Stimulated activated effector memory CD8-positive, alpha-beta T cell treated with anti-CD3 and anti-CD28 coated beads, Interleukin-12 subunit alpha, Interleukin-12 subunit beta, amount 100 ng/mL, for 72 hours (primary cell): ENCODE results near the gene COL26A1.

Experiments used
- ATAC-seq: fragments of 150-1000 bp; cut with Tn5 transposase; 2 replicates; pipeline ENCODE4 v1.10.0; 2021
- DNase-seq, 2 donors: peaks; one replicate each; pipeline ENCODE4 v3.0.0; 2021 to 2022; ENCODE audit warnings: low spot score in 2 of 2
- H3K27ac Mint-ChIP-seq: one replicate; pipeline ENCODE4 v1.8.0; 2022; ENCODE audit warnings: mild to moderate bottlenecking, mixed read lengths
- H3K36me3 Mint-ChIP-seq: one replicate; pipeline ENCODE4 v1.8.0; 2022; ENCODE audit warnings: mild to moderate bottlenecking, mixed read lengths
- H3K4me1 Mint-ChIP-seq: one replicate; pipeline ENCODE4 v1.8.0; 2022; ENCODE audit warnings: mixed read lengths
- H3K4me3 Mint-ChIP-seq: one replicate; pipeline ENCODE4 v1.8.0; 2022; ENCODE audit warnings: mild to moderate bottlenecking, mixed read lengths
- H3K9me3 Mint-ChIP-seq: one replicate; pipeline ENCODE4 v1.8.0; 2022; ENCODE audit warnings: mixed read lengths

The COL26A1 gene

GRCh38 chr7:101363196-101363733 is 590 bp downstream of the COL26A1 start:
- Mint-ChIP-seq H3K36me3 (no peaks in the 10 kb centered on the region), H3K9me3 (no peaks in the 10 kb centered on the region), H3K4me3 (peak overlapping the region; percentile 28), H3K4me1 (no peaks in the 10 kb centered on the region), H3K27ac (no peak overlapping the region)
- ATAC-seq, result no peak
- DNase-seq, result no peak

GRCh38 chr7:101363734-101364374 is 1.2 kb downstream of the COL26A1 start:
- no peaks in the 10 kb centered on the region for H3K9me3 Mint-ChIP-seq
- H3K4me3 Mint-ChIP-seq, result peak overlapping the region; percentile 28
- H3K27ac Mint-ChIP-seq, result no peak overlapping the region
- DNase-seq, result peak; percentile 60 to 81
- no peaks in the 10 kb centered on the region for H3K4me1 Mint-ChIP-seq
- ATAC-seq, result peak; percentile 90
- H3K36me3 Mint-ChIP-seq, result no peaks in the 10 kb centered on the region

- no peaks in the 10 kb centered on the region for H3K36me3 Mint-ChIP-seq
- no peaks in the 10 kb centered on the region for H3K9me3 Mint-ChIP-seq
- no peak for ATAC-seq
- peaks cover 6% of the 10 kb centered on the region for H3K4me1 Mint-ChIP-seq
- no peak overlapping the region for H3K4me3 Mint-ChIP-seq
- no peak overlapping the region for H3K27ac Mint-ChIP-seq
- DNase-seq, result no peak
Observed at GRCh38 chr7:101365956-101366355, 3.3 kb downstream of the COL26A1 start.

- DNase-seq, result no peak
- Mint-ChIP-seq H3K9me3 (no peaks in the 10 kb centered on the region), H3K36me3 (no peaks in the 10 kb centered on the region), H3K4me1 (peaks cover 8% of the 10 kb centered on the region), H3K4me3 (no peak overlapping the region), H3K27ac (no peak overlapping the region)
- ATAC-seq, result no peak
Observed at GRCh38 chr7:101367676-101368075, 5.0 kb downstream of the COL26A1 start.

GRCh38 chr7:101368422-101369165 is 5.9 kb downstream of the COL26A1 start:
- no peak for ATAC-seq
- Mint-ChIP-seq H3K9me3 (no peaks in the 10 kb centered on the region), H3K4me1 (peaks cover 8% of the 10 kb centered on the region), H3K4me3 (no peak overlapping the region), H3K36me3 (no peaks in the 10 kb centered on the region), H3K27ac (no peak overlapping the region)
- DNase-seq, result no peak

- H3K4me1 Mint-ChIP-seq, result peaks cover 8% of the 10 kb centered on the region
- no peaks in the 10 kb centered on the region for H3K36me3 Mint-ChIP-seq
- no peak for DNase-seq
- H3K27ac Mint-ChIP-seq, result no peak overlapping the region
- ATAC-seq, result no peak
- no peak overlapping the region for H3K4me3 Mint-ChIP-seq
- no peaks in the 10 kb centered on the region for H3K9me3 Mint-ChIP-seq
Observed at GRCh38 chr7:101370836-101371235, 8.2 kb downstream of the COL26A1 start.

- no peak overlapping the region for H3K27ac Mint-ChIP-seq
- no peaks in the 10 kb centered on the region for H3K36me3 Mint-ChIP-seq
- H3K9me3 Mint-ChIP-seq, result no peaks in the 10 kb centered on the region
- DNase-seq (no peak), ATAC-seq (no peak)
- H3K4me1 Mint-ChIP-seq, result peaks cover 8% of the 10 kb centered on the region
- no peak overlapping the region for H3K4me3 Mint-ChIP-seq
Observed at GRCh38 chr7:101373812-101374614, 11.3 kb downstream of the COL26A1 start.

GRCh38 chr7:101374990-101375389 is 12.3 kb downstream of the COL26A1 start:
- Mint-ChIP-seq H3K27ac (no peak overlapping the region), H3K4me1 (peaks cover 8% of the 10 kb centered on the region), H3K4me3 (no peak overlapping the region), H3K36me3 (no peaks in the 10 kb centered on the region), H3K9me3 (no peaks in the 10 kb centered on the region)
- ATAC-seq (no peak), DNase-seq (no peak)

GRCh38 chr7:101376601-101377000 is 13.9 kb downstream of the COL26A1 start:
- no peak overlapping the region for H3K4me3 Mint-ChIP-seq
- H3K9me3 Mint-ChIP-seq, result peaks cover 3% of the 10 kb centered on the region
- no peaks in the 10 kb centered on the region for H3K4me1 Mint-ChIP-seq
- no peak overlapping the region for H3K27ac Mint-ChIP-seq
- DNase-seq (no peak), ATAC-seq (no peak)
- no peaks in the 10 kb centered on the region for H3K36me3 Mint-ChIP-seq

GRCh38 chr7:101377189-101377736 is 14.6 kb downstream of the COL26A1 start:
- no peak for DNase-seq
- H3K9me3 Mint-ChIP-seq, result peaks cover 3% of the 10 kb centered on the region
- H3K36me3 Mint-ChIP-seq, result no peaks in the 10 kb centered on the region
- no peak for ATAC-seq
- H3K4me3 Mint-ChIP-seq, result no peak overlapping the region
- H3K4me1 Mint-ChIP-seq, result no peaks in the 10 kb centered on the region
- no peak overlapping the region for H3K27ac Mint-ChIP-seq

- H3K27ac Mint-ChIP-seq, result no peak overlapping the region
- peaks cover 3% of the 10 kb centered on the region for H3K9me3 Mint-ChIP-seq
- no peaks in the 10 kb centered on the region for H3K36me3 Mint-ChIP-seq
- ATAC-seq (no peak), DNase-seq (no peak)
- H3K4me1 Mint-ChIP-seq, result no peaks in the 10 kb centered on the region
- no peak overlapping the region for H3K4me3 Mint-ChIP-seq
Observed at GRCh38 chr7:101378751-101379174, 16.1 kb downstream of the COL26A1 start.

GRCh38 chr7:101379302-101379701 is 16.6 kb downstream of the COL26A1 start:
- H3K4me1 Mint-ChIP-seq, result no peaks in the 10 kb centered on the region
- ATAC-seq (no peak), DNase-seq (no peak)
- no peaks in the 10 kb centered on the region for H3K36me3 Mint-ChIP-seq
- H3K27ac Mint-ChIP-seq, result no peak overlapping the region
- H3K4me3 Mint-ChIP-seq, result no peak overlapping the region
- H3K9me3 Mint-ChIP-seq, result peaks cover 3% of the 10 kb centered on the region

- Mint-ChIP-seq H3K36me3 (no peaks in the 10 kb centered on the region), H3K9me3 (peaks cover 3% of the 10 kb centered on the region), H3K4me1 (peaks cover 2% of the 10 kb centered on the region), H3K4me3 (no peak overlapping the region), H3K27ac (no peak overlapping the region)
- ATAC-seq, result no peak
- DNase-seq, result no peak
Observed at GRCh38 chr7:101381549-101382111, 19.0 kb downstream of the COL26A1 start.

- ATAC-seq, result no peak
- Mint-ChIP-seq H3K4me1 (peaks cover 7% of the 10 kb centered on the region), H3K9me3 (peaks cover 3% of the 10 kb centered on the region), H3K36me3 (no peaks in the 10 kb centered on the region), H3K27ac (no peak overlapping the region), H3K4me3 (no peak overlapping the region)
- no peak for DNase-seq
Observed at GRCh38 chr7:101382937-101383336, 20.3 kb downstream of the COL26A1 start.

GRCh38 chr7:101386177-101386557 is 23.5 kb downstream of the COL26A1 start:
- H3K36me3 Mint-ChIP-seq, result no peaks in the 10 kb centered on the region
- DNase-seq, result no peak
- peaks cover 13% of the 10 kb centered on the region for H3K4me1 Mint-ChIP-seq
- no peak overlapping the region for H3K27ac Mint-ChIP-seq
- peaks cover 2% of the 10 kb centered on the region for H3K9me3 Mint-ChIP-seq
- H3K4me3 Mint-ChIP-seq, result no peak overlapping the region
- no peak for ATAC-seq
